OCI-LY3 (cell line): ENCODE data around the gene IRF2.
"Not testable (repeated sequence)": the region's sequence is repeated elsewhere in the genome, so short reads cannot be mapped to it uniquely, and the experiment has no call there.

Experiments used
- H2AFZ ChIP-seq: fragments of 200-600, 300-600 bp; shearing (Covaris generic); 2 replicates; pipeline ENCODE4 v1.6.0; 2014; ENCODE audit warnings: antibody characterized with exemption, low read depth, low read length
- H3K27ac ChIP-seq: fragments of 200-600, 300-600 bp; sonication (generic); 2 replicates; pipeline ENCODE4 v1.5.1; 2014; ENCODE audit warnings: mild to moderate bottlenecking, low read length, moderate library complexity, mixed read lengths
- H3K27me3 ChIP-seq: fragments of 200-600, 300-600 bp; sonication (generic); 2 replicates; pipeline ENCODE4 v1.6.1; 2014; ENCODE audit warnings: low read depth, low read length, mixed read lengths
- H3K36me3 ChIP-seq: fragments of 200-600, 300-600 bp; sonication (generic); replicated peaks from 2 replicates; pipeline ENCODE3; 2014; ENCODE audit warnings: low read depth, low read length, mixed read lengths
- H3K4me1 ChIP-seq: fragments of 300-600, 200-600 bp; sonication (generic); 2 replicates; pipeline ENCODE4 v1.6.1; 2014; ENCODE audit warnings: low read length, mixed read lengths
- H3K4me2 ChIP-seq: fragments of 200-600, 300-600 bp; sonication (generic); 2 replicates; pipeline ENCODE4 v1.6.1; 2014; ENCODE audit warnings: low read length, mixed read lengths
- H3K4me3 ChIP-seq: fragments of 300-600, 200-600 bp; sonication (generic); 2 replicates; pipeline ENCODE4 v1.5.1; 2014; ENCODE audit warnings: antibody characterized with exemption, mild to moderate bottlenecking, low read length, moderate library complexity
- H3K79me2 ChIP-seq: fragments of 300-600, 200-600 bp; shearing (Covaris generic); 2 replicates; pipeline ENCODE4 v1.6.1; 2014; ENCODE audit warnings: mild to moderate bottlenecking, low read length, mixed read lengths
- H3K9ac ChIP-seq: fragments of 300-600, 200-600 bp; shearing (Covaris generic); 2 replicates; pipeline ENCODE4 v1.6.0; 2014; ENCODE audit warnings: mild to moderate bottlenecking, low read length, moderate library complexity
- H3K9me3 ChIP-seq: fragments of 200-600, 300-600 bp; shearing (Covaris generic); 2 replicates; pipeline ENCODE4 v1.6.1; 2014; ENCODE audit warnings: low read length, mixed read lengths; ENCODE audit not compliant: insufficient read depth
- H4K20me1 ChIP-seq: fragments of 200-600, 300-600 bp; sonication (generic); 2 replicates; pipeline ENCODE4 v1.6.1; 2016; ENCODE audit warnings: low read length, mixed read lengths; ENCODE audit not compliant: insufficient read depth
- CTCF ChIP-seq: fragments of 200-600, 300-600 bp; sonication (generic); IDR thresholded peaks from 2 replicates; pipeline ENCODE4 v1.5.1; 2014; ENCODE audit warnings: antibody characterized with exemption, low read length, low read depth
- EZH2phosphoT487 ChIP-seq: fragments of 200-600 bp; shearing (Covaris generic); IDR thresholded peaks from 2 replicates; pipeline ENCODE4 v1.6.1; 2018; ENCODE audit warnings: antibody characterized with exemption, mixed run types, low read depth

Gene IRF2

GRCh38 chr4:184376126-184376838, 98.1 kb downstream of the IRF2 start:
- Histone ChIP-seq H3K4me2 (no peak overlapping the region), H3K4me1 (peaks cover 11% of the 10 kb centered on the region; the same call in 1 of the 2 replicates)

GRCh38 chr4:184375623-184376022, 98.7 kb downstream of the IRF2 start:
- peaks cover 11% of the 10 kb centered on the region; the same call in 1 of the 2 replicates for H3K4me1 ChIP-seq
- not testable (repeated sequence) for H3K9ac ChIP-seq, H3K27me3 ChIP-seq, H3K36me3 ChIP-seq, H2AFZ ChIP-seq, H3K4me2 ChIP-seq, H3K27ac ChIP-seq, H3K79me2 ChIP-seq, H4K20me1 ChIP-seq, H3K9me3 ChIP-seq, H3K4me3 ChIP-seq

More at GRCh38 chr4:184376126-184376838, 98.1 kb downstream of the IRF2 start:
- TF ChIP-seq EZH2phosphoT487: no peak
- no peak for TF ChIP-seq CTCF
- H3K36me3 ChIP-seq: no peaks in the 10 kb centered on the region
- H3K9ac ChIP-seq: no peak overlapping the region
- H4K20me1 ChIP-seq: no peaks in the 10 kb centered on the region
- H3K79me2 ChIP-seq: no peaks in the 10 kb centered on the region
- no peaks in the 10 kb centered on the region for H3K9me3 ChIP-seq
- H2AFZ ChIP-seq: no peak overlapping the region
- no peak overlapping the region for H3K27ac ChIP-seq
- H3K27me3 ChIP-seq: no peaks in the 10 kb centered on the region
- H3K4me3 ChIP-seq: no peak overlapping the region

GRCh38 chr4:184375027-184375426, 99.3 kb downstream of the IRF2 start:
- no peak for TF ChIP-seq EZH2phosphoT487
- TF ChIP-seq CTCF: no peak
- H3K27ac ChIP-seq: no peak overlapping the region
- H3K36me3 ChIP-seq: no peaks in the 10 kb centered on the region
- no peak overlapping the region for H3K4me3 ChIP-seq
- H3K4me2 ChIP-seq: no peak overlapping the region
- H3K27me3 ChIP-seq: no peaks in the 10 kb centered on the region
- peaks cover 11% of the 10 kb centered on the region; the same call in 1 of the 2 replicates for H3K4me1 ChIP-seq
- H3K79me2 ChIP-seq: no peaks in the 10 kb centered on the region
- no peak overlapping the region for H2AFZ ChIP-seq
- H3K9ac ChIP-seq: no peak overlapping the region
- H4K20me1 ChIP-seq: no peaks in the 10 kb centered on the region
- H3K9me3 ChIP-seq: no peaks in the 10 kb centered on the region

GRCh38 chr4:184373886-184374405, 100.4 kb downstream of the IRF2 start:
- no peak overlapping the region for H3K9ac ChIP-seq
- TF ChIP-seq CTCF (no peak), EZH2phosphoT487 (no peak)
- no peak overlapping the region for H3K27ac ChIP-seq
- H3K79me2 ChIP-seq: no peaks in the 10 kb centered on the region
- no peak overlapping the region for H3K4me2 ChIP-seq
- H3K4me1 ChIP-seq: peaks cover 11% of the 10 kb centered on the region; the same call in 1 of the 2 replicates
- H3K36me3 ChIP-seq: no peaks in the 10 kb centered on the region
- no peaks in the 10 kb centered on the region for H3K9me3 ChIP-seq
- no peak overlapping the region for H2AFZ ChIP-seq
- H3K4me3 ChIP-seq: no peak overlapping the region
- no peaks in the 10 kb centered on the region for H3K27me3 ChIP-seq
- no peaks in the 10 kb centered on the region for H4K20me1 ChIP-seq
